Retinal pigment epithelial cell (primary cell): ENCODE data around the gene VENTX.

Source experiments
- DNase-seq: peaks from one replicate; pipeline ENCODE4 v3.0.0-alpha.2; 2010; ENCODE audit warnings: low read depth
- H3K4me3 ChIP-seq: 2 replicates; pipeline ENCODE4 v1.5.1; 2011; ENCODE audit warnings: mild to moderate bottlenecking, low read length, control low read depth, moderate library complexity
- CTCF ChIP-seq: conservative IDR thresholded peaks from 2 replicates; pipeline ENCODE4 v1.5.1; 2011; ENCODE audit warnings: low read depth, low read length, control low read depth, inconsistent platforms

VENTX gene

GRCh38 chr10:133278577-133279265, 41.1 kb downstream of the VENTX start:
- no peak overlapping the region for H3K4me3 ChIP-seq
- no peak for TF ChIP-seq CTCF
- no peak for DNase-seq

- TF ChIP-seq CTCF, result no peak
- H3K4me3 ChIP-seq, result no peak overlapping the region
- no peak for DNase-seq
Measured at GRCh38 chr10:133279326-133280226, 41.9 kb downstream of the VENTX start.

GRCh38 chr10:133280391-133281059, 42.9 kb downstream of the VENTX start:
- no peak for TF ChIP-seq CTCF
- no peak overlapping the region for H3K4me3 ChIP-seq
- DNase-seq, result no peak

GRCh38 chr10:133281084-133281483, 43.4 kb downstream of the VENTX start:
- DNase-seq, result no peak
- no peak overlapping the region for H3K4me3 ChIP-seq
- no peak for TF ChIP-seq CTCF

GRCh38 chr10:133281628-133282372, 44.1 kb downstream of the VENTX start:
- no peak for DNase-seq
- no peak for TF ChIP-seq CTCF
- no peak overlapping the region for H3K4me3 ChIP-seq

- no peak overlapping the region for H3K4me3 ChIP-seq
- DNase-seq, result no peak
- no peak for TF ChIP-seq CTCF
Measured at GRCh38 chr10:133282846-133283390, 45.3 kb downstream of the VENTX start.
